ENCODE results near the gene CTNNA3. TPM values are rescaled to one million over a fixed set of nuclear protein-coding genes. Genes with fewer than 3 reads are reported as not detected.
A peak's percentile ranks its signal among the peaks of the same experiment; 100 is the strongest.

The CTNNA3 gene
- total and polyA plus RNA-seq, 2 of the 4 experiments (the other 2 are of a cell fraction) = 0.19 to 0.90 TPM

DNA sequence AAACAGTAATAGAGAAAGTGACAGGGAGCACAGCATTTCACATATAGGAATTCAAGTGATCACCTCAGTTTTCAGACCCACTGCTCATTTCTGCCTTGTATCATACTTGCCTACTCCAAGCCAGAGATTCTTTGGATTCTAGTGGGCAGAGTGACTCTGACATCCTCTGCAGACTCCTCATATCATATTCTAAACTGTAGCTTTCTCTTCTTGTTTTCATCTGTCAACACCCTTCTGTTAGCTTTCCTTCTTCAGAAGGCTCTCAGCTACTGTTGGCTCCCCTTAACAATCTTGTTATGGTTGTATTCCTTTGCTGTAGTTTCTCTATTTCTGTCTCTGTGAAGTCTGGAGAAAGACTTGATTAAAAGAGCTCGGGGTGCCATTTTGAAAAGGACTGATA lies 120.5 kb downstream of the CTNNA3 start:
- Histone ChIP-seq H4K91ac (ENCODE audit: insufficient read depth, low read depth, low read length) (no peak overlapping the region), H2BK120ac (ENCODE audit: low read depth, low read length) (no peak overlapping the region), H3K4me3 (ENCODE audit: insufficient read depth, low read depth, low read length) (no peak overlapping the region), H3K18ac (ENCODE audit: low read depth, low read length) (no peak overlapping the region), H3K9me3 (ENCODE audit: control insufficient read depth, insufficient read depth, low read length) (no peaks in the 10 kb centered on the region), H3K4ac (ENCODE audit: low read depth, low read length) (no peak overlapping the region), H2BK15ac (ENCODE audit: low read depth, low read length) (no peak overlapping the region), H4K20me1 (ENCODE audit: insufficient read depth, low read length) (no peaks in the 10 kb centered on the region), H3K27ac (ENCODE audit: insufficient read depth, low read length) (no peak overlapping the region), H3K23ac (ENCODE audit: low read depth, low read length) (no peak overlapping the region), H4K8ac (ENCODE audit: low read depth in 2 of 2, low read length in 2 of 2) (no peak overlapping the region), H4K5ac (ENCODE audit: low read depth, low read length) (no peak overlapping the region), H3K4me1 (ENCODE audit: control insufficient read depth, insufficient read depth, low read length) (no peaks in the 10 kb centered on the region), H3K27me3 (ENCODE audit: control insufficient read depth, insufficient read depth, low read length) (no peaks in the 10 kb centered on the region), H3K14ac (replicated peaks; ENCODE audit: low read depth, low read length) (no peak overlapping the region), H2AK5ac (ENCODE audit: low read depth, low read length) (no peak overlapping the region), H3K9ac (ENCODE audit: low read depth, low read length) (no peak overlapping the region), H3K9me1 (ENCODE audit: insufficient read depth, low read length) (no peaks in the 10 kb centered on the region), H3K79me1 (ENCODE audit: low read depth in 1 of 2, low read length in 2 of 2) (no peaks in the 10 kb centered on the region), H3K56ac (ENCODE audit: extremely low read depth, insufficient read depth, low read length) (no peak overlapping the region), H3K4me2 (ENCODE audit: low read depth, low read length) (no peak overlapping the region), H2AK9ac (replicated peaks; ENCODE audit: low read depth, low read length, poor library complexity) (no peak overlapping the region), H3K36me3 (ENCODE audit: control insufficient read depth, insufficient read depth, low read length) (no peaks in the 10 kb centered on the region), H2BK5ac (ENCODE audit: low read depth, low read length, poor library complexity, severe bottlenecking) (no peak overlapping the region), H2AFZ (replicated peaks; ENCODE audit: low read length, poor library complexity) (no peak overlapping the region), H2BK20ac (ENCODE audit: low read depth, low read length) (no peak overlapping the region)
- dilution Hi-C loops (cut with HindIII; ENCODE audit: low sequenced_read_pairs, unreplicated experiment) = no loop called here
- WGBS, 2 experiments (ENCODE audit: extremely low coverage in 2 of 2, insufficient read length in 1 of 2) = 60% methylated on average over 1 of the region's 1 CpG; no CpG with 5 or more reads in 1 of the 2 experiments
- ChIA-PET CTCF (no interaction called here), POLR2A (ENCODE audit: unreplicated experiment) (no interaction called here)
- DNase-seq = no peak
- ATAC-seq (ENCODE audit: low read depth) = peak; percentile 51
- no TSS peak for BruUV-seq (replicated peaks)
- in situ Hi-C loops (cut with MboI; ENCODE audit: low sequenced_read_pairs) = no loop called here
- intact Hi-C loops (cut with micrococcal nuclease) = no loop called here
- TF ChIP-seq CHD1 (IDR thresholded peaks at IDR 0.05; ENCODE audit: low read depth, low read length) = no peak
